Epithelial cell of proximal tubule (primary cell): Measurements from ENCODE around the gene CD300LF. TPM values are rescaled to one million over a fixed set of nuclear protein-coding genes. Genes with fewer than 3 reads are reported as not detected.

ENCODE experiments used
- DNase-seq: peaks from one replicate; pipeline ENCODE4 v3.0.0-alpha.2; 2011; ENCODE audit warnings: low read depth
- H3K4me3 ChIP-seq: 2 replicates; pipeline ENCODE4 v1.5.1; 2011; ENCODE audit warnings: low read depth, mild to moderate bottlenecking, low read length
- total RNA-seq: library from RNA; depleted of rRNA; stranded (reverse); fragments of >200 nt; gene quantifications from 2 replicates; pipeline ENCODE4 v1.2.3, GENCODE V29; 2015
- TF ChIP-seq, protein P1 (sequence below): conservative IDR thresholded peaks from 2 replicates; pipeline ENCODE4 v1.5.1; 2012; ENCODE audit warnings: low read depth, mild to moderate bottlenecking, low read length

Gene CD300LF
- total RNA-seq, 1 donor from 2014 or later = not detected

DNA sequence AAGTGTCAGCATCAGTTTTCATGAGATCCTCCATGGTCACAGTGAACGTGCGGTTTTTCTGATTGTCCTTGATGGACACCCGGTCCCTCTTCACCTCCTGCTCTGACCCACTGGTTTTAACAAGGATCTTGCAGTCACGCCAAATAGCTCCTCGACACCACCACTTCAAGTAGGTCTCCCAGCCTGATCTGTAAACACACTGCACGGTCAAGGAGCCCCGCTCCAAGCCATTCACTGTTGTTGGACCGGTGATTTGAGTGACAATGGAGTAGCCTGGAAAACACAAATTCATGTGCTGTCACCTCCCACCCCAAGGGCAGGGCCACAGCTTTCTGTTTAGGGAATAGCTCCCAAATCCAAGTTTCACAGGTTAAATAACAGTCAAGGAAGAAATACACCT lies 8.2 kb downstream of the CD300LF start:
- TF ChIP-seq, protein P1, sequence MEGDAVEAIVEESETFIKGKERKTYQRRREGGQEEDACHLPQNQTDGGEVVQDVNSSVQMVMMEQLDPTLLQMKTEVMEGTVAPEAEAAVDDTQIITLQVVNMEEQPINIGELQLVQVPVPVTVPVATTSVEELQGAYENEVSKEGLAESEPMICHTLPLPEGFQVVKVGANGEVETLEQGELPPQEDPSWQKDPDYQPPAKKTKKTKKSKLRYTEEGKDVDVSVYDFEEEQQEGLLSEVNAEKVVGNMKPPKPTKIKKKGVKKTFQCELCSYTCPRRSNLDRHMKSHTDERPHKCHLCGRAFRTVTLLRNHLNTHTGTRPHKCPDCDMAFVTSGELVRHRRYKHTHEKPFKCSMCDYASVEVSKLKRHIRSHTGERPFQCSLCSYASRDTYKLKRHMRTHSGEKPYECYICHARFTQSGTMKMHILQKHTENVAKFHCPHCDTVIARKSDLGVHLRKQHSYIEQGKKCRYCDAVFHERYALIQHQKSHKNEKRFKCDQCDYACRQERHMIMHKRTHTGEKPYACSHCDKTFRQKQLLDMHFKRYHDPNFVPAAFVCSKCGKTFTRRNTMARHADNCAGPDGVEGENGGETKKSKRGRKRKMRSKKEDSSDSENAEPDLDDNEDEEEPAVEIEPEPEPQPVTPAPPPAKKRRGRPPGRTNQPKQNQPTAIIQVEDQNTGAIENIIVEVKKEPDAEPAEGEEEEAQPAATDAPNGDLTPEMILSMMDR = no peak
- no peak for DNase-seq
- H3K4me3 ChIP-seq = no peak overlapping the region

DNA sequence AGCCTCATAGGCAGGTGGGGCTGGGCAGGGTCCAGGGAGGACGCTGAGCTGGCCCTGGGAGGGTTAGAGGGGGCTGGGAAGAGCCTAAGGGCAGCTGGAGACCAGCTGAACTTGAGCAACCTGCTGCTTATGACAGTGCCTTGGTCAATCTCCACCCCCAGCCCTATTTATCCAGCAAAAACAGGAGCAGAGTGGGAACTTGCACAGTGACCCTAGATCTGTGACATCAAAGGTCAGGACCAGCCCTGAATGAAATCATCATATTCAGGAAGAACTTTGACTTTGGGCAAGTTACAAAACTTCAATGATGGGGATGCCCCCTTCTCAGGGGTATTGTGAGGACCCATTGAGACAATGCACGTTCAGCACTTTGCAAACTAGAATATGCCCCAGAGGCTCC lies 9.4 kb downstream of the CD300LF start:
- TF ChIP-seq, protein P1 = no peak
- no peak overlapping the region for H3K4me3 ChIP-seq
- DNase-seq = no peak

DNA sequence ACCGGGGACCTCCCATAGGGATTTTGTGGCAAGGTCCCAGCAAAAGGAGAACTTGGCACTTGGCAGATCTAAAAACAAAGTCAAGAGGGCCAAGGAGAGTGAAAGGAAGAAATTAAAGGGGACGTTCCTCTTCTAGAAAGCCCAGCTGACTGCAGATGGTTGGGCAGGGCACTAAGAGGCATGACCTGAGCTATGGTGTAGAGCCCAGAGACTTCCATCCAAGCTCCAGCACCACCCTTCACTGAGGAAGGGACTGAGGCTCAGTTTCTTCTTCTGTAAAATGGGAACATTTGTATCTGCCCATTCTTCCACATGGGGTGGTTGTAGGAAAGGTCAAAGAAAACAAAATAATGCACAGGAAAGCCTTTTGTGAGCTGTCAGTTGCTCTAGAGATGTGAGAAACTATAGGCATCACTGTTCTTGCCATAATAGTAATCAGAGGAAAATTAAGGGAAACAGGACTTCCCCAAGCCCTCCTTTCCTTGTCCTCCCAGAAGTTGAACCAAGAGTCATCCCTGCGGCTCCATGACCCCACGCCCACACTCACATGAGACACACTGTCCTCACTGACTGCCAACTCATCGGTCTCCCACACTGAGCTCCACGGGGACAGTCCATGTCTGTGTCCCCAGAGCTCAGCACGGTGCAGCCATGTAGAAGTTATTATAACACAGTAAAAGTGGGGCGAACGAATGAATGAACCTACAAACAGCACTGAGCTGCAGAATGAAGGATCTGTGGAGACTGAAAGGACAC lies 10.4 kb downstream of the CD300LF start:
- H3K4me3 ChIP-seq = no peak overlapping the region
- DNase-seq = no peak
- TF ChIP-seq, protein P1 = no peak

DNA sequence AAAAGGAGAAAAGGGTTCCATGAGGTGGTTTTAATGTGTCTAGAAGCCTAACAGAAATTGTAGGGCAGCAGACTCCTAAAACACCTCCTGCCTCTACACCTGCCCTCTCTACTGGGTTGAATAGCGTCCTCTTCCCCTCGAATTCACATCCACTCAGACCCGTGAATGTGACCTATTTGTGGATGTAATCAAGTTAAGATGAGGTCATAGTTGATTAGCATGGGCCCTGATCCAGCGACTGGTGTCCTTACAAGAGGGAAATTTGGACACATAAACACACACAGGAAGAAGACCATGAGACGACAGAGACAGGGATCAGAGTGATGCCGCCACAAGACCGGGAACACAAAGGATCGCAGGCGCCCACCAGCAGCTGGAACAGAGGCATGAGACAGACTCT lies 13.5 kb downstream of the CD300LF start:
- no peak overlapping the region for H3K4me3 ChIP-seq
- DNase-seq = no peak
- TF ChIP-seq, protein P1 = no peak

DNA sequence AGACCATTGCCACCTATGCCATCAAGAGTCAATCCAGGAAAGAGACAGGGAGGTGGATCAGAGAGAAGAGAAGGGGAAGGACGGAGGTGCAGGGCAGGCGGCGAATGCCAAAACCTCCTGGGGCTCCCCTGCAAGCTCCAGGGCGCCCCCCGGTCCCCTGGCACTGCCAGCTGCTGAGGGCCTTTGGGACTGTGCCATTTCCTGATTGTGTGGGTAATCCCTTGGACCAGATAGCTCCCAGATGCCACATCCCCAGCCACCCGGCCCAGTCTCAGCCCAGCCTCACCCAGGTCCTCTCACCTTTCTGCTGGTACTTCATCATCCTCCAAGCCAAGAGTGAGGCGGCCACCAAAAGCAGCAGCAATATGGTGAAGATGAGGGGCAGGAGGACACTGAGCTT lies 14.7 kb downstream of the CD300LF start:
- TF ChIP-seq, protein P1 = no peak
- H3K4me3 ChIP-seq = no peak overlapping the region
- DNase-seq = no peak

DNA sequence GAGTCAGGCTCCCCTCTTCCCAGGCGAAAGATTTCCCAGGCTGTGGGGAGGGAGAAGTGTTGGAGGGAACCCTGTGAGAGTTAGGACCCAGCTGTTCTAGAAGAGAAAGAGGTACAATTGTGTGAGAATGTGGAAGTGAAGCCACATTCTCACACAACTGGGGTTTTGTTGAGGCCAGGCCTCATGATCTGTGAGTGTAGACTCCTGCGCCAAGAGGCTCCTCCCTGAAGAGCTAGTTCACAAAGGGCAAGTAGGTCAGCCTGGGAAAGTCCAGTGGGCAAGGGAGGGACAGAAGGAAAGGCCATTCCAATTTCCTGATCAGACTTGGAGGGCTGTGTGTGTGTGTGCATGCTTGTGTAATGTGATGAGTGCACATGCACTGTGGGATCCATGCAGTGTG lies 15.2 kb downstream of the CD300LF start:
- no peak for DNase-seq
- TF ChIP-seq, protein P1 = no peak
- no peak overlapping the region for H3K4me3 ChIP-seq

DNA sequence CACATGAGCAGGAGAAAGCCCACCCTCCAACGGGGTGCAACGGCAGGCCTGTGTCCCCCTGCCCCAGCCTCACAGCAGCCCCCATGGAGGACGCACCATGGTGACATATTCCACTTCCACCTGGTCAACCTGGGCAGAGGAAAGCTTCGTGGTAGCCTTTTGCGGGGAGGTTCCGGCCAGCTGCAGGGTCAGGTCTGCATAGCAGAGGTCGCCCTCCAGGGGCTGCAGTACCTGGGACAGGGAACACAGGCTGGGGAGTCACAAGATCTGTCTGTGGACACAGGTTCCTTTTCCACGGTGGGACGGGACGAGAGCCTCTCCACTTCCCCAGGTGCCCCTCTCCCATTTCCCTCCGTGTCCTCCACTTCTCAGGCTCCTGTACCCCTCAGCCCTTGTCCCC lies 17.1 kb downstream of the CD300LF start:
- no peak for DNase-seq
- TF ChIP-seq, protein P1 = no peak

More for the DNA sequence above, 17.1 kb downstream of the CD300LF start:
- H3K4me3 ChIP-seq = no peak overlapping the region
